K562 (cell line): ENCODE data around the gene ACSBG1. TPM values are rescaled to one million over a fixed set of nuclear protein-coding genes. Genes with fewer than 3 reads are reported as not detected.

Source experiments
- ARID3B ChIP-seq: fragments of 250-450 bp; sonication (Bioruptor Pico); IDR thresholded peaks from 2 replicates; pipeline ENCODE4 v1.4.0; 2020; ENCODE audit warnings: borderline replicate concordance
- CBX2 ChIP-seq: fragments of 200-600 bp; sonication (generic); IDR thresholded peaks from one replicate; pipeline ENCODE4 v1.6.1; 2012; ENCODE audit warnings: mild to moderate bottlenecking, low read length, inconsistent platforms; ENCODE audit not compliant: insufficient read depth, poor library complexity, severe bottlenecking
- GTF2B ChIP-seq: IDR thresholded peaks from 2 replicates; pipeline ENCODE4 v1.6.1; 2011; ENCODE audit not compliant: insufficient read length; ENCODE audit errors: extremely low read depth
- KAT8 ChIP-seq: fragments of 450-650 bp; IDR thresholded peaks from 2 replicates; pipeline ENCODE4 v1.6.1; 2016; ENCODE audit warnings: low read depth, mild to moderate bottlenecking
- KDM1A ChIP-seq, 2 experiments: fragments of 450-650 bp; IDR thresholded peaks; 2 replicates each; pipeline ENCODE4 v1.6.1; 2016; ENCODE audit warnings: mild to moderate bottlenecking in 2 of 2
- KLF6 ChIP-seq: fragments of 250-450 bp; sonication (Bioruptor Pico); IDR thresholded peaks from 2 replicates; pipeline ENCODE4 v1.4.0; 2020; ENCODE audit warnings: mild to moderate bottlenecking, moderate library complexity, borderline replicate concordance
- MTA2 ChIP-seq: fragments of 450-650 bp; IDR thresholded peaks from 2 replicates; pipeline ENCODE4 v1.6.1; 2016; ENCODE audit warnings: low read depth
- MYC ChIP-seq, 2 experiments: fragments of 250-450 bp in 1 of 2; sonication (Bioruptor Pico) in 1 of 2; IDR thresholded peaks; 2 replicates each; pipeline versions ENCODE4 v1.5.1 to v1.6.1; 2012 to 2021; ENCODE audit warnings: low read depth in 2 of 2, borderline replicate concordance in 1 of 2, improper control_type of control experiment in 1 of 2, low read length in 1 of 2, mild to moderate bottlenecking in 1 of 2, moderate library complexity in 1 of 2
- RFX5 ChIP-seq: IDR thresholded peaks from 2 replicates; pipeline ENCODE4 v1.6.1; 2011; ENCODE audit warnings: low read depth, mild to moderate bottlenecking, improper control_type of control experiment, low read length
- ZNF696 ChIP-seq: fragments of 250-450 bp; sonication (Bioruptor Pico); conservative IDR thresholded peaks from 2 replicates; pipeline ENCODE4 v1.4.0; 2020; ENCODE audit warnings: mild to moderate bottlenecking, moderate library complexity
- polyA plus RNA-seq, 8 experiments: library from polyadenylated mRNA; depleted of rRNA in 4 of 8; stranded (reverse) in 5 of 8; unstranded in 3 of 8; fragments of >200 nt; fragmentation: Nextera tagmentation in 2 of 8; fragmentation: Illumina TruSeq in 1 of 8; extraction: Ambion mirVana in 2 of 8; extraction: Trizol in 1 of 8; gene quantifications; 2 replicates each; pipeline versions ENCODE4 v1.2.1 to v1.2.3, GENCODE V29; 2011 to 2014; ENCODE audit warnings: inconsistent platforms in 1 of 8, missing spikeins in 1 of 8
- total RNA-seq, 7 experiments: library from RNA; depleted of rRNA in 6 of 7; stranded (reverse); fragments of >200 nt in 6 of 7; fragmentation: Illumina TruSeq in 2 of 7; extraction: Trizol in 2 of 7; gene quantifications; 2 replicates each; pipeline versions ENCODE4 v1.2.1 to v1.2.3, GENCODE V29; 2011 to 2021; ENCODE audit warnings: low replicate concordance in 1 of 7

The ACSBG1 gene
- total and polyA plus RNA-seq, 9 of the 15 experiments (the other 6 are each of a cell fraction or from before 2014, with no cell fraction given): 0.36 to 6.4 (median 2.5) TPM

GRCh38 chr15:78228356-78228996 is 5.9 kb downstream of the ACSBG1 start (continued):
- TF ChIP-seq KLF6 (CRISPR knock-in tag): no peak
- no peak for TF ChIP-seq KAT8
- no peak for TF ChIP-seq MTA2
- no peak for TF ChIP-seq RFX5
- TF ChIP-seq GTF2B: no peak
- TF ChIP-seq ZNF696 (CRISPR knock-in tag): no peak
- no peak for TF ChIP-seq KDM1A (IDR thresholded peaks at IDR 0.05)
- no peak for TF ChIP-seq MYC (IDR thresholded peaks at IDR 0.05; ENCODE audit: low read depth, low read length)
- TF ChIP-seq MYC (CRISPR knock-in tag; IDR thresholded peaks at IDR 0.05; ENCODE audit: borderline replicate concordance, low read depth): no peak
- TF ChIP-seq CBX2: no peak
- no peak for TF ChIP-seq ARID3B
